GM12878 (cell line): ENCODE measurements around the gene UBXN6. TPM values are rescaled to one million over a fixed set of nuclear protein-coding genes. Genes with fewer than 3 reads are reported as not detected.
A peak's percentile ranks its signal among the peaks of the same experiment; 100 is the strongest.

Source experiments
- ATAC-seq: fragments of 200-7000 bp; cut with Tn5 transposase; 3 replicates; pipeline ENCODE4 v1.9.1; 2020; ENCODE audit warnings: mild to moderate bottlenecking, moderate library complexity
- BruUV-seq: library from RNA; stranded (reverse); fragments of 400-500 nt; replicated peaks from 2 replicates; lab custom pipeline; 2021; lab: Mats Ljungman, UMichigan
- CTCF ChIA-PET: fragments of 300-600 bp; sonication (Branson Sonifier 250); formaldehyde crosslinking; extraction: SDS; loops from one replicate; lab custom pipeline; 2021; ENCODE audit warnings: inconsistent platforms; lab: Yijun Ruan, JAX
- POLR2A ChIA-PET: fragments of 350-600 bp; formaldehyde crosslinking; extraction: SDS; loops from one replicate; lab custom pipeline; 2021; ENCODE audit warnings: inconsistent platforms; lab: Charles Lee
- RAD21 ChIA-PET: fragments of 300-600 bp; sonication (Branson Sonifier 250); formaldehyde crosslinking; loops from one replicate; lab custom pipeline; 2023; ENCODE audit warnings: antibody characterized with exemption; ENCODE audit not compliant: unreplicated experiment; lab: Charles Lee
- SMC1A ChIA-PET: fragments of 300-600 bp; sonication (Branson Sonifier 250); formaldehyde crosslinking; loops from one replicate; lab custom pipeline; 2023; ENCODE audit not compliant: unreplicated experiment, uncharacterized antibody; lab: Charles Lee
- DNase-seq: peaks from one replicate; pipeline ENCODE4 v3.0.0-alpha.2; 2011; ENCODE audit warnings: low read depth, low spot score
- FAIRE-seq: peaks from 3 replicates; lab custom pipeline; 2011; peaks lifted over from hg19 to GRCh38; lab: Jason Lieb, UNC
- H2AFZ ChIP-seq: 2 replicates; pipeline ENCODE4 v1.6.0; 2011; ENCODE audit warnings: low read depth, low read length, control low read depth; ENCODE audit not compliant: control insufficient read depth
- H3K27ac ChIP-seq: 2 replicates; pipeline ENCODE4 v1.5.1; 2011; ENCODE audit warnings: control low read depth; ENCODE audit not compliant: control insufficient read depth, insufficient read depth
- H3K27me3 ChIP-seq, 2 experiments: replicated peaks in 1 of 2; 2 replicates each; pipeline versions ENCODE4 v1.6.0 to v1.6.1; 2011; ENCODE audit warnings: low read length in 1 of 2; ENCODE audit not compliant: control insufficient read depth in 2 of 2, insufficient read depth in 2 of 2
- H3K36me3 ChIP-seq, 2 experiments: 2 replicates each; pipeline ENCODE4 v1.5.1; 2011; ENCODE audit warnings: low read length in 1 of 2; ENCODE audit not compliant: control insufficient read depth in 2 of 2, insufficient read depth in 2 of 2
- H3K4me1 ChIP-seq: 2 replicates; pipeline ENCODE4 v1.6.1; 2011; ENCODE audit warnings: mild to moderate bottlenecking, low read length, moderate library complexity, mixed read lengths; ENCODE audit not compliant: control insufficient read depth, insufficient read depth
- H3K4me2 ChIP-seq: 2 replicates; pipeline ENCODE4 v1.6.0; 2011; ENCODE audit warnings: control low read depth; ENCODE audit not compliant: control insufficient read depth, insufficient read depth
- H3K4me3 ChIP-seq: fragments of 200-600 bp; sonication (generic); 2 replicates; pipeline ENCODE4 v1.5.1; 2016
- H3K79me2 ChIP-seq: 2 replicates; pipeline ENCODE4 v1.6.0; 2011; ENCODE audit warnings: low read length; ENCODE audit not compliant: control insufficient read depth, insufficient read depth
- H3K9ac ChIP-seq: 2 replicates; pipeline ENCODE4 v1.8.0; 2011; ENCODE audit warnings: low read length, control low read depth, mixed read lengths; ENCODE audit not compliant: control insufficient read depth, insufficient read depth
- H3K9me3 ChIP-seq: replicated peaks from 3 replicates; pipeline ENCODE4 v1.5.1; 2011; ENCODE audit warnings: mild to moderate bottlenecking, low read length; ENCODE audit not compliant: control insufficient read depth, insufficient read depth
- H4K20me1 ChIP-seq: 2 replicates; pipeline ENCODE4 v1.6.0; 2011; ENCODE audit not compliant: control insufficient read depth, insufficient read depth
- ETV6 ChIP-seq, 2 experiments: fragments of 450-650 bp in 1 of 2; IDR thresholded peaks in 1 of 2; conservative IDR thresholded peaks in 1 of 2; 2 replicates each; pipeline ENCODE4 v1.6.1; 2014; ENCODE audit warnings: antibody characterized with exemption in 1 of 2, borderline replicate concordance in 1 of 2, low read depth in 1 of 2, mild to moderate bottlenecking in 1 of 2, moderate library complexity in 1 of 2
- FOS ChIP-seq: IDR thresholded peaks from 3 replicates; pipeline ENCODE4 v1.6.1; 2011; ENCODE audit warnings: borderline replicate concordance; ENCODE audit not compliant: insufficient read length; ENCODE audit errors: extremely low read depth
- FOXK2 ChIP-seq: fragments of 450-650 bp; IDR thresholded peaks from 2 replicates; pipeline ENCODE4 v1.6.1; 2017; ENCODE audit warnings: mild to moderate bottlenecking, moderate library complexity
- NBN ChIP-seq: fragments of 450-650 bp; IDR thresholded peaks from 2 replicates; pipeline ENCODE4 v1.6.1; 2016
- RAD21 ChIP-seq: IDR thresholded peaks from 2 replicates; pipeline ENCODE4 v1.6.1; 2011; ENCODE audit warnings: mild to moderate bottlenecking, low read depth, low read length, moderate library complexity; ENCODE audit not compliant: insufficient read depth
- RCOR1 ChIP-seq: conservative IDR thresholded peaks from 2 replicates; pipeline ENCODE4 v1.6.1; 2012; ENCODE audit warnings: low read depth, low read length, improper control_type of control experiment
- SPI1 ChIP-seq: IDR thresholded peaks from 2 replicates; pipeline ENCODE4 v1.6.1; 2011; ENCODE audit warnings: low read depth, mild to moderate bottlenecking, low read length, moderate library complexity, borderline replicate concordance; ENCODE audit not compliant: insufficient read depth
- SUPT20H ChIP-seq: IDR thresholded peaks from 2 replicates; pipeline ENCODE4 v1.6.1; 2011; ENCODE audit warnings: low read depth, mild to moderate bottlenecking, low read length, moderate library complexity, borderline replicate concordance; ENCODE audit not compliant: control insufficient read depth
- ZNF207 ChIP-seq: fragments of 450-650 bp; IDR thresholded peaks from 2 replicates; pipeline ENCODE4 v1.6.1; 2014; ENCODE audit warnings: antibody characterized with exemption, mild to moderate bottlenecking, borderline replicate concordance
- ZNF384 ChIP-seq: IDR thresholded peaks from 2 replicates; pipeline ENCODE4 v1.6.1; 2012; ENCODE audit warnings: low read depth, mild to moderate bottlenecking, low read length, improper control_type of control experiment, borderline replicate concordance
- WGBS: methylation state at CpG from one replicate; pipeline ENCODE4 v1.1.6; 2016; ENCODE audit warnings: low lambda C conversion rate; ENCODE audit not compliant: insufficient replicate concordance, insufficient coverage; ENCODE audit errors: missing lambda C conversion rate; 5-methylcytosine and 5-hydroxymethylcytosine counted together
- in situ Hi-C: fragments of 300-500 bp; cut with MboI; formaldehyde crosslinking; loops from 9 replicates; pipeline ENCODE4 v1.14.3; 2018; ENCODE audit warnings: mixed read lengths
- intact Hi-C: fragments of 100-400 bp; cut with micrococcal nuclease; formaldehyde crosslinking; loops from one replicate; pipeline ENCODE4 v1.14.2; 2022; ENCODE audit not compliant: unreplicated experiment
- polyA plus RNA-seq, 11 experiments: library from polyadenylated mRNA; depleted of rRNA in 4 of 11; unstranded in 6 of 11; stranded (reverse) in 5 of 11; fragments of >200 nt; fragmentation: Nextera tagmentation in 4 of 11; fragmentation: Illumina TruSeq in 1 of 11; extraction: Ambion mirVana in 4 of 11; extraction: Trizol in 1 of 11; gene quantifications; 1 replicate in 1 of 11; 2 replicates in 10 of 11; pipeline versions ENCODE4 v1.2.1 to v1.2.3, GENCODE V29; 2011 to 2016; ENCODE audit warnings: inconsistent platforms in 2 of 11, missing spikeins in 2 of 11, low read depth in 1 of 11
- total RNA-seq, 4 experiments: library from RNA; depleted of rRNA in 3 of 4; stranded (reverse); fragments of >200 nt in 3 of 4; fragmentation: Illumina TruSeq in 1 of 4; extraction: Trizol in 1 of 4; gene quantifications; 2 replicates each; pipeline versions ENCODE4 v1.2.1 to v1.2.3, GENCODE V29; 2013 to 2021
- TF ChIP-seq, protein P1 (sequence below): fragments of 450-650 bp; IDR thresholded peaks from 2 replicates; pipeline ENCODE4 v1.6.1; 2017; ENCODE audit warnings: mild to moderate bottlenecking, moderate library complexity
- TF ChIP-seq, protein P2 (sequence below): fragments of 450-650 bp; IDR thresholded peaks from 2 replicates; pipeline ENCODE4 v1.6.1; 2017; ENCODE audit warnings: low read depth, mild to moderate bottlenecking, moderate library complexity
- TF ChIP-seq, protein P3 (sequence below): IDR thresholded peaks from 2 replicates; pipeline ENCODE4 v1.6.1; 2011; ENCODE audit warnings: low read depth, low read length, improper control_type of control experiment, borderline replicate concordance

Gene UBXN6
- total and polyA plus RNA-seq, 10 of the 15 experiments (the other 5 are each of a cell fraction or from before 2014, with no cell fraction given) = 0.47 to 50.8 (median 13.0) TPM

DNA sequence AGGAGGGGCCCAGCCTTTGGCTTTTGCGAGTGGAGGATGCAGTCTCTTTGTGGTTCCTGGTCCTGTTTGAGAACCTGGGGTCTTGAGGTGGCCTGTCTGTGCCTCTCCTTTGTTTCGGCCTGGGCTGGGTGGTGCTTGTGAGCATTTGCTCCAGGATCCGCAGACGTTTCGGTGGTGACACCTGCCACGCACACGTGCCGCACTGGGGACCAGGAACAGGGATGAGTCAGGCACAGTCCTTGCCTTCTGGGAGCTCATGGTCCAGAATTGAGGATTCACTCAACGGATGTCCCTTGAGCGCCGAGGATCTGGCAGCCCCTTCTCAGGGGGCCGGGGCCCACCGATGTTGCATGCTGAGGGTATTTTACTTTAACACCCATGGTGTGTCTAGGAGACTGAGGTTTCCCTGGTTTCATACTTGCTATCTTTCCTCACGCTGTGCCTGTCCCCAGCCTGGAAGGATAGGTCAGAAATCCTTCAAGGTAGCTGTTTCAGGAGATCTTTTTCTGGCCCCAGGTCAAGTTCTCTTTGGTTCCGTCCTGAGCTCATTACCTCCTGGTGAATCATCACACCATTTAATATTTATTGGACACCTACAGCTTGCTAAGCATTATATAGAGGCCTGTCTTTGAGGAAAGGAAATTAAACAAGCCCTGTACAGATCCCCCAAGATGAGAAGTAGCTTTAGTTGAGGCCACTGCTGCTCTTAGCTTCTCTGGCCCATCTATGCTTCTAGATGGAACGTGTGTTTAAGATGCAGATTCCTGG lies 19.6 kb upstream of the UBXN6 start (continued):
- TF ChIP-seq, protein P1, sequence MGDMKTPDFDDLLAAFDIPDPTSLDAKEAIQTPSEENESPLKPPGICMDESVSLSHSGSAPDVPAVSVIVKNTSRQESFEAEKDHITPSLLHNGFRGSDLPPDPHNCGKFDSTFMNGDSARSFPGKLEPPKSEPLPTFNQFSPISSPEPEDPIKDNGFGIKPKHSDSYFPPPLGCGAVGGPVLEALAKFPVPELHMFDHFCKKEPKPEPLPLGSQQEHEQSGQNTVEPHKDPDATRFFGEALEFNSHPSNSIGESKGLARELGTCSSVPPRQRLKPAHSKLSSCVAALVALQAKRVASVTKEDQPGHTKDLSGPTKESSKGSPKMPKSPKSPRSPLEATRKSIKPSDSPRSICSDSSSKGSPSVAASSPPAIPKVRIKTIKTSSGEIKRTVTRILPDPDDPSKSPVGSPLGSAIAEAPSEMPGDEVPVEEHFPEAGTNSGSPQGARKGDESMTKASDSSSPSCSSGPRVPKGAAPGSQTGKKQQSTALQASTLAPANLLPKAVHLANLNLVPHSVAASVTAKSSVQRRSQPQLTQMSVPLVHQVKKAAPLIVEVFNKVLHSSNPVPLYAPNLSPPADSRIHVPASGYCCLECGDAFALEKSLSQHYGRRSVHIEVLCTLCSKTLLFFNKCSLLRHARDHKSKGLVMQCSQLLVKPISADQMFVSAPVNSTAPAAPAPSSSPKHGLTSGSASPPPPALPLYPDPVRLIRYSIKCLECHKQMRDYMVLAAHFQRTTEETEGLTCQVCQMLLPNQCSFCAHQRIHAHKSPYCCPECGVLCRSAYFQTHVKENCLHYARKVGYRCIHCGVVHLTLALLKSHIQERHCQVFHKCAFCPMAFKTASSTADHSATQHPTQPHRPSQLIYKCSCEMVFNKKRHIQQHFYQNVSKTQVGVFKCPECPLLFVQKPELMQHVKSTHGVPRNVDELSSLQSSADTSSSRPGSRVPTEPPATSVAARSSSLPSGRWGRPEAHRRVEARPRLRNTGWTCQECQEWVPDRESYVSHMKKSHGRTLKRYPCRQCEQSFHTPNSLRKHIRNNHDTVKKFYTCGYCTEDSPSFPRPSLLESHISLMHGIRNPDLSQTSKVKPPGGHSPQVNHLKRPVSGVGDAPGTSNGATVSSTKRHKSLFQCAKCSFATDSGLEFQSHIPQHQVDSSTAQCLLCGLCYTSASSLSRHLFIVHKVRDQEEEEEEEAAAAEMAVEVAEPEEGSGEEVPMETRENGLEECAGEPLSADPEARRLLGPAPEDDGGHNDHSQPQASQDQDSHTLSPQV = no peak

DNA sequence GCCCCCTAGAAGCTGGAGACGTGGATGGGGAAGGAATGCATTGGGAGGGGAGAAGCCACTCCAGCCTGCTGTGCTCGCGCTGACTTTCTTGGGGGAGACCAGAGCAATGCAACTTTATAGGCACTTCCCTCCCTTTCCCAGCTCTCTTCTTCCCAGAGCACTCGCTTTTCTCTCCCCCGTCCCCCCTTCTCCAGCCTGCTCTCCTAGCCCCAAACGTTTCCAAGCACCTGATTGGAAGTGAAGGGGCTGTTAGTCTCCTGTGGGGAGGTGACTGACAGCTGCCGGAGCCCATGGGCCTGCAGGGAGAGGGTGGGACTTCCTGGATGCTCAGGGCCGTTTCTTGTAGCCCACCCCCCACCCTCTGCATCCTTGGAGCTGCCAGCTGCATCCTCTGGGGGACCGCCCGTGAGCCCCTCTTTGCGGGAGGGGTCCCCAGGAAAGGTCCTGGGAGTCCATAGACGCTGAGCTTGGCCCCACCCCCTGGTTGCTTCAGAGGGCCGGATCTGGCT lies 17.0 kb upstream of the UBXN6 start:
- Histone ChIP-seq H3K27ac (no peak overlapping the region; the same call in 1 of the 2 replicates), H2AFZ (peak overlapping the region; percentile 80), H3K36me3 (peaks cover 2 to 9% of the 10 kb centered on the region in 2 experiments; a peak in 3 of 4 replicates), H3K4me1 (peaks cover 7% of the 10 kb centered on the region), H3K79me2 (peaks cover 26% of the 10 kb centered on the region), H3K9ac (peak overlapping the region; percentile 59), H3K27me3 (no peaks in the 10 kb centered on the region), H4K20me1 (no peaks in the 10 kb centered on the region), H3K4me2 (peak overlapping the region; percentile 93), H3K9me3 (no peaks in the 10 kb centered on the region), H3K4me3 (peak overlapping the region; percentile 99)
- 24% methylated on average over 13 of the region's 13 CpGs for whole genome bisulfite sequencing
- ATAC-seq = peak; percentile 45
- peak; percentile 93 for FAIRE-seq
- SMC1A ChIA-PET = interaction anchor here (0.6 kb wide), 1 partner anchor 13 kb away, joined by 3 read pairs; no protein-coding TSS in a partner anchor
- RAD21 ChIA-PET = no interaction called here
- no TSS peak for BruUV-seq
- CTCF ChIA-PET = interaction anchor here (0.6 to 1.5 kb wide), 5 partner anchors 11 to 1744 kb away, joined by 3 to 4 read pairs (median 3); no protein-coding TSS in a partner anchor
- intact Hi-C loops (loop anchor here (5.0 kb wide), 1 partner anchor 248 kb away; the partner anchor contains the start of gene DPP9), in situ Hi-C loops (no loop called here)
- POLR2A ChIA-PET = interaction anchor here (0.5 to 1.0 kb wide), 4 partner anchors 14 to 130 kb away, joined by 3 to 6 read pairs (median 4); no protein-coding TSS in a partner anchor
- DNase-seq = no peak
- TF ChIP-seq, protein P2, sequence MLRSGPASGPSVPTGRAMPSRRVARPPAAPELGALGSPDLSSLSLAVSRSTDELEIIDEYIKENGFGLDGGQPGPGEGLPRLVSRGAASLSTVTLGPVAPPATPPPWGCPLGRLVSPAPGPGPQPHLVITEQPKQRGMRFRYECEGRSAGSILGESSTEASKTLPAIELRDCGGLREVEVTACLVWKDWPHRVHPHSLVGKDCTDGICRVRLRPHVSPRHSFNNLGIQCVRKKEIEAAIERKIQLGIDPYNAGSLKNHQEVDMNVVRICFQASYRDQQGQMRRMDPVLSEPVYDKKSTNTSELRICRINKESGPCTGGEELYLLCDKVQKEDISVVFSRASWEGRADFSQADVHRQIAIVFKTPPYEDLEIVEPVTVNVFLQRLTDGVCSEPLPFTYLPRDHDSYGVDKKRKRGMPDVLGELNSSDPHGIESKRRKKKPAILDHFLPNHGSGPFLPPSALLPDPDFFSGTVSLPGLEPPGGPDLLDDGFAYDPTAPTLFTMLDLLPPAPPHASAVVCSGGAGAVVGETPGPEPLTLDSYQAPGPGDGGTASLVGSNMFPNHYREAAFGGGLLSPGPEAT = no peak
- TF ChIP-seq FOS = peak; percentile 25
- TF ChIP-seq ETV6 (conservative IDR thresholded peaks at IDR 0.05 in 1 of 2, IDR thresholded peaks at IDR 0.05 in 1 of 2; ENCODE audit: borderline replicate concordance in 1 of 2, low read depth in 1 of 2) = no peak
- TF ChIP-seq ZNF384 = no peak
- TF ChIP-seq RAD21 = no peak
- no peak for TF ChIP-seq ZNF207
- TF ChIP-seq SUPT20H = no peak
- TF ChIP-seq SPI1 = no peak
- TF ChIP-seq FOXK2 = no peak
- TF ChIP-seq, protein P3, sequence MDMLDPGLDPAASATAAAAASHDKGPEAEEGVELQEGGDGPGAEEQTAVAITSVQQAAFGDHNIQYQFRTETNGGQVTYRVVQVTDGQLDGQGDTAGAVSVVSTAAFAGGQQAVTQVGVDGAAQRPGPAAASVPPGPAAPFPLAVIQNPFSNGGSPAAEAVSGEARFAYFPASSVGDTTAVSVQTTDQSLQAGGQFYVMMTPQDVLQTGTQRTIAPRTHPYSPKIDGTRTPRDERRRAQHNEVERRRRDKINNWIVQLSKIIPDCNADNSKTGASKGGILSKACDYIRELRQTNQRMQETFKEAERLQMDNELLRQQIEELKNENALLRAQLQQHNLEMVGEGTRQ = no peak
- no peak for TF ChIP-seq RCOR1
- no peak for TF ChIP-seq NBN
